ENCODE data around the gene RINL. TPM values are rescaled to one million over a fixed set of nuclear protein-coding genes. Genes with fewer than 3 reads are reported as not detected.

Gene RINL
- total and polyA plus RNA-seq, 2 of the 8 experiments (the other 6 are each of a cell fraction or from before 2014, with no cell fraction given): 11.1 to 11.9 TPM

Other genes with a start within 250 kb of the RINL start
- 520 and 530 TPM in 2 replicates for gene ACTN4, start 230.6 kb downstream of the RINL start, total RNA-seq (2021; fragmentation: NEBNext Ultra II Directional; extraction: Animal tissue kit (Norgen Biotek cat#: 25700))
- 211 and 281 TPM in 2 replicates for gene ACTN4, start 230.6 kb downstream of the RINL start, polyA plus RNA-seq (2011; rRNA removed)
- gene CAPN12, start 133.8 kb downstream of the RINL start, total RNA-seq (2021; fragmentation: NEBNext Ultra II Directional; extraction: Animal tissue kit (Norgen Biotek cat#: 25700)): 7.9 and 8.8 TPM in 2 replicates
- 20.0 and 25.9 TPM in 2 replicates for gene CAPN12, start 133.8 kb downstream of the RINL start, polyA plus RNA-seq (2011; rRNA removed)
- gene LGALS7, start 104.8 kb downstream of the RINL start, total RNA-seq (2021; fragmentation: NEBNext Ultra II Directional; extraction: Animal tissue kit (Norgen Biotek cat#: 25700)): not detected in 2 replicates
- 0.32 and 1.2 TPM in 2 replicates for gene LGALS7, start 104.8 kb downstream of the RINL start, polyA plus RNA-seq (2011; rRNA removed)
- gene LGALS7B, start 89.1 kb downstream of the RINL start, total RNA-seq (2021; fragmentation: NEBNext Ultra II Directional; extraction: Animal tissue kit (Norgen Biotek cat#: 25700)): not detected in 2 replicates
- 3.6 and 6.2 TPM in 2 replicates for gene LGALS7B, start 89.1 kb downstream of the RINL start, polyA plus RNA-seq (2011; rRNA removed)
- 0.37 and 0.54 TPM in 2 replicates for gene LGALS4, start 65.3 kb downstream of the RINL start, total RNA-seq (2021; fragmentation: NEBNext Ultra II Directional; extraction: Animal tissue kit (Norgen Biotek cat#: 25700))
- 0.32 and 0.71 TPM in 2 replicates for gene LGALS4, start 65.3 kb downstream of the RINL start, polyA plus RNA-seq (2011; rRNA removed)
- 101 and 103 TPM in 2 replicates for gene ECH1, start 46.5 kb downstream of the RINL start, total RNA-seq (2021; fragmentation: NEBNext Ultra II Directional; extraction: Animal tissue kit (Norgen Biotek cat#: 25700))
- 147 and 173 TPM in 2 replicates for gene ECH1, start 46.5 kb downstream of the RINL start, polyA plus RNA-seq (2011; rRNA removed)
- 711 and 779 TPM in 2 replicates for gene HNRNPL, start 28.3 kb downstream of the RINL start, total RNA-seq (2021; fragmentation: NEBNext Ultra II Directional; extraction: Animal tissue kit (Norgen Biotek cat#: 25700))
- 403 and 404 TPM in 2 replicates for gene HNRNPL, start 28.3 kb downstream of the RINL start, polyA plus RNA-seq (2011; rRNA removed)
- gene SIRT2, start 21.3 kb upstream of the RINL start, total RNA-seq (2021; fragmentation: NEBNext Ultra II Directional; extraction: Animal tissue kit (Norgen Biotek cat#: 25700)): 6.1 and 6.5 TPM in 2 replicates
- gene SIRT2, start 21.3 kb upstream of the RINL start, polyA plus RNA-seq (2011; rRNA removed): 10.0 and 11.8 TPM in 2 replicates
- 36.3 and 37.3 TPM in 2 replicates for gene NFKBIB, start 21.7 kb upstream of the RINL start, total RNA-seq (2021; fragmentation: NEBNext Ultra II Directional; extraction: Animal tissue kit (Norgen Biotek cat#: 25700))
- 44.1 and 62.3 TPM in 2 replicates for gene NFKBIB, start 21.7 kb upstream of the RINL start, polyA plus RNA-seq (2011; rRNA removed)
- 0.56 and 0.73 TPM in 2 replicates for gene CCER2, start 33.9 kb upstream of the RINL start, total RNA-seq (2021; fragmentation: NEBNext Ultra II Directional; extraction: Animal tissue kit (Norgen Biotek cat#: 25700))
- 0.32 and 0.71 TPM in 2 replicates for gene CCER2, start 33.9 kb upstream of the RINL start, polyA plus RNA-seq (2011; rRNA removed)
- 59.2 and 68.0 TPM in 2 replicates for gene SARS2, start 52.5 kb upstream of the RINL start, total RNA-seq (2021; fragmentation: NEBNext Ultra II Directional; extraction: Animal tissue kit (Norgen Biotek cat#: 25700))
- 102 and 139 TPM in 2 replicates for gene SARS2, start 52.5 kb upstream of the RINL start, polyA plus RNA-seq (2011; rRNA removed)
- 79.0 and 87.6 TPM in 2 replicates for gene MRPS12, start 52.7 kb upstream of the RINL start, total RNA-seq (2021; fragmentation: NEBNext Ultra II Directional; extraction: Animal tissue kit (Norgen Biotek cat#: 25700))
- gene MRPS12, start 52.7 kb upstream of the RINL start, polyA plus RNA-seq (2011; rRNA removed): 175 and 190 TPM in 2 replicates
- gene FBXO17, start 97.5 kb upstream of the RINL start, total RNA-seq (2021; fragmentation: NEBNext Ultra II Directional; extraction: Animal tissue kit (Norgen Biotek cat#: 25700)): 14.5 and 15.3 TPM in 2 replicates
- gene FBXO17, start 97.5 kb upstream of the RINL start, polyA plus RNA-seq (2011; rRNA removed): 11.7 and 19.9 TPM in 2 replicates
- 18.8 and 25.5 TPM in 2 replicates for gene FBXO27, start 154.3 kb upstream of the RINL start, total RNA-seq (2021; fragmentation: NEBNext Ultra II Directional; extraction: Animal tissue kit (Norgen Biotek cat#: 25700))
- 10.9 and 16.8 TPM in 2 replicates for gene FBXO27, start 154.3 kb upstream of the RINL start, polyA plus RNA-seq (2011; rRNA removed)
- 0.50 and 0.98 TPM in 2 replicates for gene ACP7, start 206.1 kb upstream of the RINL start, total RNA-seq (2021; fragmentation: NEBNext Ultra II Directional; extraction: Animal tissue kit (Norgen Biotek cat#: 25700))
- gene ACP7, start 206.1 kb upstream of the RINL start, polyA plus RNA-seq (2011; rRNA removed): 0.27 and 0.58 TPM in 2 replicates
- gene PAK4, start 247.5 kb upstream of the RINL start, total RNA-seq (2021; fragmentation: NEBNext Ultra II Directional; extraction: Animal tissue kit (Norgen Biotek cat#: 25700)): 64.4 and 67.6 TPM in 2 replicates
- 50.7 and 107 TPM in 2 replicates for gene PAK4, start 247.5 kb upstream of the RINL start, polyA plus RNA-seq (2011; rRNA removed)

All from H1 (cell line).